OCI-LY7 (cell line): ENCODE measurements around the gene GPC1.

Experiments
- CTCF ChIP-seq: fragments of 200-600 bp; sonication (generic); conservative IDR thresholded peaks from 2 replicates; pipeline ENCODE4 v1.5.1; 2014; ENCODE audit warnings: mild to moderate bottlenecking, antibody characterized with exemption, low read length, moderate library complexity, mixed read lengths
- EZH2phosphoT487 ChIP-seq: fragments of 200-600 bp; sonication (generic); IDR thresholded peaks from 2 replicates; pipeline ENCODE4 v1.6.1; 2018; ENCODE audit warnings: low read depth, borderline replicate concordance, mild to moderate bottlenecking, mixed run types, antibody characterized with exemption, low read length, moderate library complexity, mixed read lengths

GRCh38 chr2:240463866-240464481 lies 28.5 kb downstream of the GPC1 start:
- no peak for TF ChIP-seq CTCF
- no peak for TF ChIP-seq EZH2phosphoT487
